Memory B cell (primary cell): ENCODE data around the gene NCLN.
"Not testable (repeated sequence)": the region's sequence is repeated elsewhere in the genome, so short reads cannot be mapped to it uniquely, and the experiment has no call there.

ENCODE experiments used
- ATAC-seq: fragments of 150-1000 bp; cut with Tn5 transposase; 2 replicates; pipeline ENCODE4 v1.10.0; 2021; ENCODE audit warnings: low read depth, mild to moderate bottlenecking, moderate library complexity
- DNase-seq, 2 donors: peaks; one replicate each; pipeline ENCODE4 v3.0.0; 2022; ENCODE audit warnings: low spot score in 2 of 2
- H3K27ac Mint-ChIP-seq: one replicate; pipeline ENCODE4 v1.8.0; 2022; ENCODE audit warnings: mild to moderate bottlenecking, moderate library complexity, mixed read lengths
- H3K27me3 Mint-ChIP-seq: one replicate; pipeline ENCODE4 v1.8.0; 2022; ENCODE audit warnings: mixed read lengths
- H3K36me3 Mint-ChIP-seq: one replicate; pipeline ENCODE4 v1.8.0; 2022; ENCODE audit warnings: mild to moderate bottlenecking, mixed read lengths
- H3K4me1 Mint-ChIP-seq: one replicate; pipeline ENCODE4 v1.8.0; 2022; ENCODE audit warnings: mixed read lengths
- H3K4me3 Mint-ChIP-seq: one replicate; pipeline ENCODE4 v1.8.0; 2022; ENCODE audit warnings: mild to moderate bottlenecking, moderate library complexity, mixed read lengths
- H3K9me3 Mint-ChIP-seq: one replicate; pipeline ENCODE4 v1.8.0; 2022; ENCODE audit warnings: mixed read lengths

The NCLN gene

DNA sequence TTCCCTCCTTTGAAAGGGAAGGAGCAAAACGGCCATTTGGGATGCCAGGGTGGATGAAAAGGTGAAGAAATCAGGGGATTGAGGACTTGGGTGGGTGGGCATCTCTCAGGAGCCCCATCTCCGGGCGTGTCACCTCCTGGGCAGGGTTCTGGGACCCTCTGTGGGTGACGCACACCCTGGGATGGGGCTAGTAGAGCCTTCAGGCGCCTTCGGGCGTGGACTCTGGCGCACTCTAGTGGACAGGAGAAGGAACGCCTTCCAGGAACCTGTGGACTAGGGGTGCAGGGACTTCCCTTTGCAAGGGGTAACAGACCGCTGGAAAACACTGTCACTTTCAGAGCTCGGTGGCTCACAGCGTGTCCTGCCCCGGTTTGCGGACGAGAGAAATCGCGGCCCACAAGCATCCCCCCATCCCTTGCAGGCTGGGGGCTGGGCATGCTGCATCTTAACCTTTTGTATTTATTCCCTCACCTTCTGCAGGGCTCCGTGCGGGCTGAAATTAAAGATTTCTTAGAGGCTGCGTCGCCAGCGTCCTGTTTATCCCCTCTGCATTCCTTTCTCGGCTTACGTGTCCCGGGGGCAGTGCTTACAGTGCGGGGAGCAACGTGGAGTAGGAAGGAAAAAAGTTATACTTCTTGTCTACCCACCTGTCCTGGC, 22.4 kb upstream of the NCLN start:
- H3K4me3 Mint-ChIP-seq, result no peak overlapping the region
- DNase-seq (peak; percentile 74 to 75), ATAC-seq (peak; percentile 93)
- no peaks in the 10 kb centered on the region for H3K27me3 Mint-ChIP-seq
- H3K36me3 Mint-ChIP-seq, result peaks cover 2% of the 10 kb centered on the region
- peaks cover 10% of the 10 kb centered on the region for H3K4me1 Mint-ChIP-seq
- no peak overlapping the region for H3K27ac Mint-ChIP-seq
- peaks cover 3% of the 10 kb centered on the region for H3K9me3 Mint-ChIP-seq

DNA sequence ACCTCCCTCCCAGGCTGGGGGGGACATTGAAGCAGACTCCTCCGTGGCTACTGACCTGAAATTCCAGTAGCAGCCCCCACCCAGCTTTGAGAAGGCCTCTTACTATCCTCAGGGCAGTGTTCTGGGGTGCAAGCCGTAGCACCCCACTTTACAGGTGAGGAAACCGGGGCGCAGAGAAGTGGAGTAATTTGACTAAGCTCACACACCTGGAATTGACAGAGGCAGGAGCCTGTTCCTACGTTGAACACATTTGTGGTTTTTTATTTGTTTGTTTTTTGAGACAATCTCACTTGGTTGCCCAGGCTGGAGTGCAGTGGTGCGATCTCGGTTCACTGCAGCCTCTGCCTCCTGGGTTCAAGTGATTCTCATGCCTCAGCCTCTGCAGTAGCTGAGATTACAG, 21.8 kb upstream of the NCLN start:
- Mint-ChIP-seq H3K4me3 (no peak overlapping the region), H3K27ac (no peak overlapping the region), H3K36me3 (peaks cover 2% of the 10 kb centered on the region), H3K4me1 (peaks cover 10% of the 10 kb centered on the region), H3K9me3 (peaks cover 3% of the 10 kb centered on the region), H3K27me3 (no peaks in the 10 kb centered on the region)
- no peak for DNase-seq
- no peak for ATAC-seq

DNA sequence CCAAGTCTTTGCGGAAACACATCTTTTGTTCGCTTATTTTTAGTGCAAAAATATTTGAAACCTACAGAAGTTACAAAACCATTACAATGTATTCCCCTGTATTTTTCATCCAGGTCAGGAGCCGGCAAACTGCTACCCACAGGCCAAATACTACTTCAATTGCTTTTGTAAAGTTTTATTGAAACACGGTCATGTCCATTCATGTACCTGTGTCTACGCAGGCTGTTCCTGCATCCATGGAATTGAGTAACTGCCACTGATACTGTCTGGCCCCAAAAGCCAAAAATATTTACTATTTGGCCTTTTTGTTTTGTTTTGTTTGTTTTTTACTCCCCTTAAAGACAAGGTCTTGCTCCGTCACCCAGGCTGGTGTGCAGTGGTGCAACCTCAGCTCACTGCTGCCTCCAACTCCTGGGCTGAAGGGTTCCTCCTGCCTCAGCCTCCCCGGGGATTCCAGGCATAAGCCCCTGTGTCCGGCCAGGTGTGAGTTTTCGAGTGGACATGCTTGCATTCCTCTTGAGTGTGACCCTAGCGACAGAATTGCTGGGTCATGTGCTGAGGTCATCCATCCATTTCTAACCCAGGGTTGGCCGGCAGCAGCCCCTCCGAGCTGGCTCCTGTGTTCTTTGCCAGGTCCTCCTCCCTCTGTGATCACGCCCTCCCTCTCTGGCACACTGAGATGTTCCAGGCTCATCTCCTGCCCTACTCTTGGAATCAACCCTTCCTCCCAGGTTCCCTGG, 18.0 kb upstream of the NCLN start:
- Mint-ChIP-seq H3K27me3 (no peaks in the 10 kb centered on the region), H3K9me3 (no peaks in the 10 kb centered on the region), H3K27ac (no peak overlapping the region), H3K36me3 (no peaks in the 10 kb centered on the region), H3K4me1 (peaks cover 25% of the 10 kb centered on the region), H3K4me3 (no peak overlapping the region)
- ATAC-seq (no peak), DNase-seq (no peak)

DNA sequence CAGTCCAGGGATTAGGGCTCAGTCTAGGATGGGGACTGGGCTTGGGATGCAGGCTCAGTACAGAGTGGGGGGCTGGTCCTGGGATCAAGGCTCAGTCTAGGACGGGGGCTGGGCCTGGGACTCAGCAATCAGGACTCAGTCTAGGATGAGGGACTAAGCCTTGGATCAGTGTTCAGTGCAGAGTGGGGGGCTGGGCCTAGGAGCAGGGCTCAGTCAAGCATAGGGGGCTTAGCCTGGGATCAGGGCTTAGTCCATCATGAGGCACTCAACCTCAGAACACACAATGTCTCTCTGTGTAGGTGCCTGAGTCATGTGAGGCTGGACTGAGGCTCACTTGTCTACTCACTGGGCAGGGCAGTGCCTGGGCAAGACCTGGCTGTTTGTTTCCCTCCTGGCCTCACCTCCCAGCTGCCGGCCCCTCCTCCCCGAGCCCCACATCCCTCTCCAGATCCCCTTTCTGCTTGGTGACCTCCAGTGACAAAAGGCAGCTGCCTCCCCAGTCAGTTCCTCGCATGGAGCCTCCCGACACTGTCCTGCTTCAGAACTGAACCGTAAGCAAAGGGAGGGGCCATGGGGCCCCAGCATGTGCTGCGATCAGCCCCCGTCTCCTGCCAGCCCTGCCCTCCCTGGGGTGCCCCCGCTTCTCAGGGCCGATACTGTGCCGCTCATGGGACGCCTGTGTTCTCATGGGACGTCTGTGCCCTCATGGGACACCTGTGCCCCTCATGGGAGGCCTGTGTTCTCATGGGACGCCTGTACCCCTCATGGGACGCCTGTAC, 13.6 kb upstream of the NCLN start:
- Mint-ChIP-seq H3K36me3 (no peaks in the 10 kb centered on the region), H3K4me3 (peak overlapping the region; percentile 25), H3K9me3 (peaks cover 2% of the 10 kb centered on the region), H3K27me3 (no peaks in the 10 kb centered on the region), H3K27ac (peak overlapping the region; percentile 90), H3K4me1 (peaks cover 28% of the 10 kb centered on the region)
- DNase-seq (peak in 1 of 2 donors; percentile 74), ATAC-seq (peak; percentile 81)

DNA sequence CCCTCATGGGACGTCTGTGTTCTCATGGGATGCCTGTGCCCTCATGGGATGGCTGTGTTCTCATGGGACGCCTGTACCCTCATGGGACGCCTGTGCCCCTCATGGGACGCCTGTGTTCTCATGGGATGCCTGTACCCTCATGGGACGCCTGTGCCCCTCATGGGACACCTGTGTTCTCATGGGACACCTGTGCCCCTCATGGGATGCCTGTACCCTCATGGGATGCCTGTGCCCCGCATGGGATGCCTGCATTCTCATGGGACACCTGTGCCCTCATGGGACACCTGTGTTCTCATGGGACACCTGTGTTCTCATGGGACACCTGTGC, 13.1 kb upstream of the NCLN start:
- not testable (repeated sequence) for H3K36me3 Mint-ChIP-seq, ATAC-seq, H3K9me3 Mint-ChIP-seq, H3K27me3 Mint-ChIP-seq
- Mint-ChIP-seq H3K4me1 (peaks cover 30% of the 10 kb centered on the region), H3K4me3 (peak overlapping the region; percentile 25), H3K27ac (peak overlapping the region; percentile 90)
- DNase-seq, result peak; percentile 75 to 77

DNA sequence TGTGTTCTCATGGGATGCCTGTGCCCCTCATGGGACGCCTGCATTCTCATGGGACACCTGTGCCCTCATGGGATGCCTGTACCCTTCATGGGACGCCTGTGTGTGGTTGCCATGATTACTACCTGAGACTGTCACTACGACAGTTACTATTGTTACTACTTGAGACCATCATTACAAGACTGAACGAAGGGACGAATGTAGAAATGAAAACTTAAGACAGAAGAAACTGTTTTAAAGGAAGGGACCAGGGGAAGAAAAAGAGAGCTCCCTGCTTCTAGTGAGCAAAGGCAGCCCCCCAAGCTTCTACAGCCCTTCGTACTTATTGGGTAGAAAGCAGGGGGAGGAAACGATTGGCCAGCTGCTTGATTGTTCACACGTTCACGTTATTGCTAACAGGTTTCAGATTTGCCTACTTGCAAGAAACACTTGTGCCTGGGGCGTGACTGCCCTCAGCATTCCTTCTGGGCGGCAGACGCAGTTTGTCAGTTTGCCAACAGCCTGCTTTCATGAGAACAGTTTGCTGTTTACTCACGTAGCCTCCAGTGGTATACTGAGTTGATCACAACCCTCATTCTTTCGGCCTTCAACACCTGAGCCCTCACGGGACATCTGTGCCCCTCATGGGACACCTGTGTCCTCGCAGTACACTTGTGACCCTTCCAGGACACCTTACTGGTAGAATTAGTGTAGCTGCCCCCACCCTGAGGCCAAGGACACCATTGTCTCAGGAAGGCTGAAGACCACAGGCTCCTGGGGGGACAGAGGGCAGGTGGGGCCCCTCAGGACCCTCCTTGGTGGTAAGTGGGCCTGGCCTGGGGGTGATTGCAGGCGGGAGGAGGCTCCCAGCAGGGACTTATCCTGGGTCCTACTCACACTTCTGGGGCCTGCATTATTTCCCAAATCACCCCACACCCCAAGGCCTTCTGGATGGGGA, 9.7 kb upstream of the NCLN start:
- H3K9me3 Mint-ChIP-seq, result peaks cover 2% of the 10 kb centered on the region
- H3K27me3 Mint-ChIP-seq, result no peaks in the 10 kb centered on the region
- ATAC-seq (peak; percentile 18), DNase-seq (peak; percentile 44 to 50)
- peaks cover 29% of the 10 kb centered on the region for H3K4me1 Mint-ChIP-seq
- peak overlapping the region; percentile 35 for H3K4me3 Mint-ChIP-seq
- H3K36me3 Mint-ChIP-seq, result peaks cover 13% of the 10 kb centered on the region
- peak overlapping the region; percentile 95 for H3K27ac Mint-ChIP-seq

DNA sequence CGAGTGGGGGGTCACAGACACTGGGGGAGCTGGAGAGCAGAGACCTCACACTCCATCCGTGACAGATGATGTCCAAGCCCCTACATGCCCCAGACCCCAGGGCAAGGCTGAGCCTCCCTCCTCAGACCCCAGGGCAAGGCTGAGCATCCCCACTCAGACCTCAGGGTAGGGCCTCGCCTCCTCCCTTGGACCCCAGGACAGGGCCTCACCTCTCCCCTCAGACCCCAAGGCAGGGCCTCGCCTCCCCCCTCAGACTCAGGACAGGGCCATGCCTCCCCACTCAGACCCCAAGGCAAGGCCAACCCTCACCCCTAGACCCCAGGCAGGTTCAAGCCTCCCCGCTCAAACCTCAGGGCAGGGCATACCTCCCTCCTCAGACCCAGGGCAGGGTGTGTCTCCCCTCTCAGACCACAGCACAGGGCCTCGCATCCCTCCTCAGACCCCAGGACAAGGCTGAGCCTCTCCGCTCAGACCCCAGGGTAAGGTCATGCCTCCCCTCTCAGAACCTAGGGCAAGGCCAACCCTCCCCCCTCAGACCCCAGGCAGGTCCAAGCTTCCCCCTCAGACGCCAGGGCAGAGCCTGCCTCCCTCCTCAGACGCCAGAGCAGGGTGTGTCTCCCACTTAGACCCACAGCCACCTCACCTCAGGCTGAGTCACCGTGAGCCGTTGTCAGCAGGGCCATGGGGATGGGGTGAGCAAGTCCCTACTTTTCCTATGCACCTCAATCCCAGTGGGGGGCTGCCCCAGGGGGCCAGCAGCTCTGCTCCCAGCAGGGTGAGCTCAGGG, 8.8 kb upstream of the NCLN start:
- Mint-ChIP-seq H3K9me3 (peaks cover 2% of the 10 kb centered on the region), H3K4me3 (peak overlapping the region; percentile 27), H3K4me1 (peaks cover 25% of the 10 kb centered on the region), H3K27ac (peak overlapping the region; percentile 95), H3K36me3 (peaks cover 13% of the 10 kb centered on the region), H3K27me3 (no peaks in the 10 kb centered on the region)
- DNase-seq (peak in 1 of 2 donors; percentile 42), ATAC-seq (no peak)

DNA sequence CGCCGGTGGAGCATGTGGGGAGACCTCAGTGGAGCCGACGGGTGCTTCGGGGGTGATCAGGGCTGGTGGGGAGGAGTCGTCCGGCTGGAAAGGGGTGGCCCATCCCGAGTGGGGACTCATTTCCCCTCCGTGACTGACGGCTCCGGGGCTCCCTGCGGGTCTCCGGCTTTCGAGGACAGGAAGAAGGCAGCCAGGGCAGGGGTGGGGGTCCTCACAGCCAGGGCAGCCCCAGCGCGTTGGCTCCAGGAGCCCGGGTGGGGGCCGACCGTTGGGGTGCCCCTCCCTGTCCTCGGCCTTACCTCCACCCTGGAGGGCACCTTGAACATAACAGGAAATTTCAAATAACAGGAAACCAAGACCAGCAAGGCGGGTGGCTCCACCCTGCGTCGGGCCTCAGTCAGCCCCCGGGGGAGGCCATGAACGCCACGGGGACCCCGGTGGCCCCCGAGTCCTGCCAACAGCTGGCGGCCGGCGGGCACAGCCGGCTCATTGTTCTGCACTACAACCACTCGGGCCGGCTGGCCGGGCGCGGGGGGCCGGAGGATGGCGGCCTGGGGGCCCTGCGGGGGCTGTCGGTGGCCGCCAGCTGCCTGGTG, 7.3 kb upstream of the NCLN start, which contains the start of gene S1PR4:
S1PR4 (plus strand) TSS at position 393 of the 596 bp plus-strand sequence; CDS start at position 417, 24 bp downstream.
- peak; percentile 68 for ATAC-seq
- no peaks in the 10 kb centered on the region for H3K27me3 Mint-ChIP-seq
- peak within 1 kb of the TSS; percentile 99 for H3K4me3 Mint-ChIP-seq

DNA sequence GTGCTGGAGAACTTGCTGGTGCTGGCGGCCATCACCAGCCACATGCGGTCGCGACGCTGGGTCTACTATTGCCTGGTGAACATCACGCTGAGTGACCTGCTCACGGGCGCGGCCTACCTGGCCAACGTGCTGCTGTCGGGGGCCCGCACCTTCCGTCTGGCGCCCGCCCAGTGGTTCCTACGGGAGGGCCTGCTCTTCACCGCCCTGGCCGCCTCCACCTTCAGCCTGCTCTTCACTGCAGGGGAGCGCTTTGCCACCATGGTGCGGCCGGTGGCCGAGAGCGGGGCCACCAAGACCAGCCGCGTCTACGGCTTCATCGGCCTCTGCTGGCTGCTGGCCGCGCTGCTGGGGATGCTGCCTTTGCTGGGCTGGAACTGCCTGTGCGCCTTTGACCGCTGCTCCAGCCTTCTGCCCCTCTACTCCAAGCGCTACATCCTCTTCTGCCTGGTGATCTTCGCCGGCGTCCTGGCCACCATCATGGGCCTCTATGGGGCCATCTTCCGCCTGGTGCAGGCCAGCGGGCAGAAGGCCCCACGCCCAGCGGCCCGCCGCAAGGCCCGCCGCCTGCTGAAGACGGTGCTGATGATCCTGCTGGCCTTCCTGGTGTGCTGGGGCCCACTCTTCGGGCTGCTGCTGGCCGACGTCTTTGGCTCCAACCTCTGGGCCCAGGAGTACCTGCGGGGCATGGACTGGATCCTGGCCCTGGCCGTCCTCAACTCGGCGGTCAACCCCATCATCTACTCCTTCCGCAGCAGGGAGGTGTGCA, 6.6 kb upstream of the NCLN start:
- Mint-ChIP-seq H3K9me3 (peaks cover 2% of the 10 kb centered on the region), H3K4me1 (peaks cover 29% of the 10 kb centered on the region), H3K27me3 (no peaks in the 10 kb centered on the region), H3K27ac (peak overlapping the region; percentile 92), H3K4me3 (peak overlapping the region; percentile 99), H3K36me3 (peaks cover 18% of the 10 kb centered on the region)
- peak; percentile 8 for ATAC-seq
- DNase-seq, result no peak

More for the DNA sequence above, 7.3 kb upstream of the NCLN start, which contains the start of gene S1PR4:
- DNase-seq, result peak; percentile 70 to 75
- peak within 1 kb of the TSS; percentile 92 for H3K27ac Mint-ChIP-seq
- peaks cover 2% of the 10 kb centered on the region for H3K9me3 Mint-ChIP-seq
- peaks cover 15% of the 10 kb centered on the region for H3K36me3 Mint-ChIP-seq
- H3K4me1 Mint-ChIP-seq, result peaks cover 23% of the 10 kb centered on the region

DNA sequence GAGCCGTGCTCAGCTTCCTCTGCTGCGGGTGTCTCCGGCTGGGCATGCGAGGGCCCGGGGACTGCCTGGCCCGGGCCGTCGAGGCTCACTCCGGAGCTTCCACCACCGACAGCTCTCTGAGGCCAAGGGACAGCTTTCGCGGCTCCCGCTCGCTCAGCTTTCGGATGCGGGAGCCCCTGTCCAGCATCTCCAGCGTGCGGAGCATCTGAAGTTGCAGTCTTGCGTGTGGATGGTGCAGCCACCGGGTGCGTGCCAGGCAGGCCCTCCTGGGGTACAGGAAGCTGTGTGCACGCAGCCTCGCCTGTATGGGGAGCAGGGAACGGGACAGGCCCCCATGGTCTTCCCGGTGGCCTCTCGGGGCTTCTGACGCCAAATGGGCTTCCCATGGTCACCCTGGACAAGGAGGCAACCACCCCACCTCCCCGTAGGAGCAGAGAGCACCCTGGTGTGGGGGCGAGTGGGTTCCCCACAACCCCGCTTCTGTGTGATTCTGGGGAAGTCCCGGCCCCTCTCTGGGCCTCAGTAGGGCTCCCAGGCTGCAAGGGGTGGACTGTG, 5.9 kb upstream of the NCLN start:
- Mint-ChIP-seq H3K4me3 (peak overlapping the region; percentile 99), H3K9me3 (peaks cover 2% of the 10 kb centered on the region), H3K27me3 (no peaks in the 10 kb centered on the region), H3K27ac (peak overlapping the region; percentile 92), H3K4me1 (peaks cover 36% of the 10 kb centered on the region), H3K36me3 (peaks cover 24% of the 10 kb centered on the region)
- DNase-seq (peak in 1 of 2 donors; percentile 52), ATAC-seq (peak; percentile 20)

DNA sequence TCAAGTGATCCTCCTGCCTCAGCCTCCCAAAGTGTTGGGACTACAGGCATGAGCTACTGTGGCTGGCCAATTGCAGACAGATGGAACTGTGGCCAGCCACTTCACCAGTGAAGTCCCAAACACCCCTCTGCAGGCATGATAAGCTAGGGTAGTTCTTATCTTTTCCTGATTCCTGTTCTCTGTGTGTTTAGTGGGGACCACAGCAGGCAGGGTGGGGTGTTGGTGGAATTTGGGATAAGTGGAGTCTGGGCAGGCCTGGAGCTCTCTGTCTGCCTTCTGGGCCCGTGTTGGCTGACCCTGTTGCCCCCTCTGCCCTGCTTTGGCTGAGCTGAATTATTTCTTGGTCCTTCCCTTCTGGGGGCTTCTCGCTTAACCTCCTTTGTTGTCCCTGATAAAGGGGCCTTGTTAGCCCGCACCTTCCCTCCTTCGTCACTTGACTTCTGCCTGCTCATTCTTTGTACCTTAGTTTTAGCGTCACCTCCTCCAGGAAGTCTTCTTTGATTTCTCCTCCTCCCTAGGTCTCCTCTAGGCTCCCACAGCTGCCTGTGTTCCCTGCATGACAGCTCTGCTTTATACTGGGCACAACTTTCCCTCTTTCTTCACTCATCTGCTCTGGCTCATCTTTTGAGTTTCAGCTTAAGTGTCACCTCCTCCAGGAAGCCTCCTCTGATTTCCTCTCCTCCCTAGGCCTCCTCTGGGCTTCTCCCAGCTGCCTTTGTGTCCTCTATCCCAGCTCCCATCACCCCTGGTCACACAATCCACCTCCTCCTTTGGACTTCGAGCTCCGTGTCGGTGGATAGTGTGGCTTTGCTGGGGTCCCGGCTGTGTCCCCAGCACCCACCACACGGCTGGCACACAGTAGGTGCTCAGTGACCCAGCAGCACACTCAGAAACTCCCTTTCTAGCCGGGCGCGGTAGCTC, 1.7 kb upstream of the NCLN start:
- ATAC-seq, result no peak
- peaks cover 30% of the 10 kb centered on the region for H3K36me3 Mint-ChIP-seq
- peaks cover 44% of the 10 kb centered on the region for H3K4me1 Mint-ChIP-seq

More for the DNA sequence above, 1.7 kb upstream of the NCLN start:
- H3K27me3 Mint-ChIP-seq, result no peaks in the 10 kb centered on the region
- H3K27ac Mint-ChIP-seq, result peak overlapping the region; percentile 56
- no peaks in the 10 kb centered on the region for H3K9me3 Mint-ChIP-seq
- no peak for DNase-seq
- H3K4me3 Mint-ChIP-seq, result peak overlapping the region; percentile 64
